ENCODE measurements around the gene C1QTNF9B.

Gene C1QTNF9B

DNA sequence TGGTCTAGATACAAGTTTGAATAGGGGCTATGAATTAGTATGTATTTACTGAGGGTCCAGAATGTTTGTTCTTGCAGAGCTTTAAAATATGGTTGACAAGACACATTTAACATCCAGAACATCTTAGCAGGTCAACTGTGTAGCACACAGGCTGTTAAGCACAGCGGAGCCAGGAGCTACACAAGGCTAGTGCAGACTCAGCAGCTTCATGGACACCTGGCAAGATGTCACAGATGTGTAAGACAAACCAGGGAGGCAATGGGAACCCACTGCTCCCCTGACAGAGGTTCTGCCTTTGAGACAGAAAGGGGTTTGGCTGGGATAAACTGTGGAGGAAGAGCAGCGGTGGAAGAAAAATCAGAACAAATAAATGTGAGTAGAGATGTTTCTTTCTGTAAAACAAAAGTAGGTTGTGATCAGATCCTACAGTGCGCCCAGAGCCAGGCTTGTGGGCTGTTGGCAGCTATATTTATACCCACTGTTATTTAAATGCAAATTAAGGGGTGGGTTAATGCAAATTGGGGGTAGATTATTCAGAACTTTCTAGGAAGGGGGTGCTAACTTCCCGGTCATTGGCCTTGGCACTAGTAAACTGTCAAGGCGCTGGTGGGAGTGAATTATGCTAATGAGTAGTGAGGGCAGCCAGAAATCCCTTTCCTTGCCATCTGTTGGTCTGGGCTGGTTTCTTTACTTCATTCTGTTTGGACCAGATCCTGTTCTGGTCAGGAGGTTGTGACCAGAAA lies 41.1 kb downstream of the C1QTNF9B start:
- DNase-seq: no peak

DNA sequence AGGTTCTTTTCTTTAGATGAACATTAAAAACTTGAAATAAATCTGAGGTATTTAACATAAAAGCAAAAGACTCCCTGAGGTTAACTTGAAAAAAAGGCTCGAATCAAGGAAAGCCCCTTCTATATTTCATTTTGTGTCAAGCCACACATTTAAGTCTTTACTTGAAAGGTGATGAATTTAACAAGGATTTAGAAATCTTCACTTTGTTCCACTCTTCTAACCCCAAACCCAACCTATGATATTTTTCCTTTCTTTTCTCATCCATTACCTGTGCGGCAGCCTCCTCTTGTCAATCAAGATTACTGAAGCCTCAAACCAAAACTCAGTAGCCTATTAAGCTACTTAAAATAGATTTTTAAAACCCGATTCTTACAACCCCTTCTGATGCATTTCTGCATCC lies 41.9 kb downstream of the C1QTNF9B start:
- DNase-seq: no peak

- DNase-seq: no peak
These were observed 45.0 kb downstream of the C1QTNF9B start for GRCh38 chr13:23852351-23852750.

DNA sequence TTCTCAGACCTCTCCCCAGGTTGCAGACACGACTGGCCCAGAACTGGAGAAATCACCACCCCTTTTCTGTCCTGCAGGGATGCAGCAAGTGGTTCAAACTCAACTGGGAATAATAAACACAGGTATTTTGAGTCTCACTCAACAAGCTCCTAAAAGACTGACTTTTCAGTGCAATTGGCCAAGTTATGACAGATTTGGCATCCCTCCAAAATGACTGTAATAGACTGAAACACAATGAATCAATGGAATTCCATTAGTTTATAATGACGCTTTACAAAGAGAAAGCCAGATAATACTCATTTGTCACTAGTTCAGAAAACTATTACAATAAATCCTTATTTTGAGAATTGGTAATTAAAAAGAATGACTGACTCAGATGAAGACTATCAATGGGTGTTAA lies 46.2 kb downstream of the C1QTNF9B start:
- DNase-seq: no peak

DNA sequence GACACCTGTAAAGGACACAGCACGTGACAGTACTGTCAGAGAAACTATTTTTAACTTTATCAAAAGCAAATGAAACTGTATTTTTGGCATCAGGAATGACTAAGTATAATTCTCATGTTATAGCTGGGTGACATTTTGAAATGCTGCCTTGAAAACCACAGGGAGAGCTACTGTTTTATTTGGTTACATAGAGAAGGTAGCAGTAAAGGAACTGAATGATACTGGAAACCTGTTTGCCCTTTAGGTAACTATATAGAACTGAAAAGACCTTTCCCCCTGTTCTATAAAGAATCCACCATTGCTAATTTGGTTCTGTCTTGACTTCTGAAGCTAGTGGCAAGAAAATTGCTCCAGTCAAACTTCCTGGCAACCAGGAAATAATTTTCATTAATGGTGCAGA lies 47.2 kb downstream of the C1QTNF9B start:
- DNase-seq: no peak

DNA sequence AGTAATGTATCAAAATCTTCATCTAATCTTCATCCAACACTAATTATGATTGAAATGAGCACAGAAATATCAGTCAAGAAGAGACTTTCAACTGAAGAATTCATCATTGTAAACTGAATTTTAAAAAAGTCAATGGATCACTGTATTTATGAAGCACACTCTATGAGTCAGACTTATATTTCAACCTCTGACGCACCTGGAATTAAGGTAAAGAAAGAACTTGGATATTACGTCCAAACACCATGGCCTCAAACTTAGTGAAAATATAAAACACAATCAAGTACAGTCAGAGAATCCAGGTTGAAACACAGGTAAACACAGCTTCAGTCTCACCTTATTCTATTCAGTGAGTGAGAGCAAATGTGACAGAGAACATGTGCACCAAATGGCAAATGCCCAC lies 47.6 kb downstream of the C1QTNF9B start:
- DNase-seq: no peak

DNA sequence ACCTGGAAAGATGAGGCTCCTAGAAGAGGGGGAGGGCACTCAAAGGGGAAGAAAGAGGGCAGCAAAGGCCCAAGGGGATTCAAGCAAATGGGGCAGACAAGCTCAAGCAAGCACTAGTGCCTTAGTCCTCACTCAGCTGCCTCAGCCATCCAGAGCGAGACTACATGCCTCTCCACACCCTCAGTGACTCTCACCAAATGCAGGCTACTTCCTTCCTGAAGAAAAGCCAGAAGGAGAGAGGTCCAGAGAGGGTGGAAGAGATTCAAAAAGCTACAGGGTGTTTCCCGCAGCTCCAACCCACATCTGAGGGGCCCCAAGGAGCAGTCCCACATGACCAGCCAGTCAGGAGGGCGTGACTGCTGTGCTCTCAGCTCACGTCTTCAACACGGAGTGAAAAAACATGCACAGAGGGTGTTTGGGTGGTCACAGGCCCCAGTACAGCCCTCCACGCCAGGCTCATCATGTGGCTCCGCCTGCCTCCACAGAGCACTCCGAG lies 48.6 kb downstream of the C1QTNF9B start:
- no peak for DNase-seq

DNA sequence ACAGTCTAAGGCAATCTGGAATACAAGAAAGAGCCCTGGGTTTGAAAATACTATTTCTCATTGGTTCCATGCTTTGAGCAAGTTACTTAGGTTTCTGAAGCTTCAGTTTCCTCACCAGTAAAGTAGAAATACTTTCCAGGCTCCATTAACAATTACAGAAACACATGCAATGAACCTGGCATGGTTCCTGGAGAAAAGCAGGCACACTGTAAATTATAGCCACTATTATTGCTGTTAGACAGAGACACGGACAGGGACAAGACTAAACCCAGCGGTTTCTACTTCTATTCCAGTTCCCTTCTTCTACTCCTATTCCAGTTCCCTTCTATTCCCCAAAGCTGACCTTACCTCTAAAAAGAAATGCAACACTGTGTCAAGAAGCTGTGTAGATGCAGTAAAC lies 49.3 kb downstream of the C1QTNF9B start:
- no peak for DNase-seq

DNA sequence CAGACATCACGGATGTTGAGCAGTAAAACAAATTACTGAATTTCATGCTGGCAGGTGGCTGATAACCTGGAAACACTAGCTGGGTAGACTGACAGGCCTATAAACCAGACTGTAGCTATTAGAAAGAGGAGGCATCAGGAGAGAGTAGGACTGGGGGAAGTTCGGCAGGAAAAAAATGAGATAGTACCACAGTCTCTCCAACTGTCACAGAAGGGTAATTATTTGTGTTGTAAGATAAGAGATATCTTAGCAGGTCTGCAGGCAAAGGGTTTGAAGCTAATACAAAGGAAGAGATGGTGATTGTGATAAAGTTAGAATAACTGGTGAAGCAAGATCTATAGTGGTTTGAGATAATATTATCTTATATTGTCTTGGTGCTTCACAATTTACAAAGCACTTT lies 49.8 kb downstream of the C1QTNF9B start:
- DNase-seq: no peak

GRCh38 chr13:23845105-23845725 lies 52.1 kb downstream of the C1QTNF9B start:
- DNase-seq: no peak

- DNase-seq: no peak
These were observed 53.2 kb downstream of the C1QTNF9B start for GRCh38 chr13:23844132-23844531.

GRCh38 chr13:23843436-23843835 lies 53.9 kb downstream of the C1QTNF9B start:
- DNase-seq: no peak

DNA sequence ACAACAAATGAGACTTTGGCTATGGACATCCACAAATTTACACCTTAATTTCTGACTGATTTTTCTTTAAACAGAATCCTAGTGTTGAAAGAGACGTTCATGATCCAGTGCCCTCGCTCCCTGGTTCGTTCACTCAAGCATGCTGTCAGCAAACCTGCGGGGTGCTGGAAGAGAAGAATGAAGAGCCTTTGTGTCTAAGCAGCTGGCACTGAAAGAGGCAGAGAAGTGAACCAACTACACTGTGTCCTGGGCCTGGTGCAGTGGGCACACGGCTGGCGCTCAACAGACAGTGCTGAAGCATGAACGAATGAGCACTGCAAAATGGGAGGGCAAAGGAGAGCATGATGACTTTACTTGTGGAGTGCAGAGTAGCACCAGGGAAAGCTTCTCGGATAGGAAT lies 54.9 kb downstream of the C1QTNF9B start:
- no peak for DNase-seq
